MCF 10A (cell line): ENCODE data around the gene BICRAL. TPM values are rescaled to one million over a fixed set of nuclear protein-coding genes. Genes with fewer than 3 reads are reported as not detected.

ENCODE experiments used
- BruUV-seq: library from RNA; stranded (reverse); fragments of 400-500 nt; replicated peaks from 2 replicates; lab custom pipeline; 2021; lab: Mats Ljungman, UMichigan
- CTCF ChIA-PET: fragments of 300-600 bp; sonication (Branson Sonifier 250); formaldehyde crosslinking; extraction: SDS; loops from one replicate; lab custom pipeline; 2021; ENCODE audit warnings: antibody characterized with exemption, inconsistent platforms; lab: Yijun Ruan, JAX
- POLR2A ChIA-PET: fragments of 300-600, 350-650 bp; sonication (Branson Sonifier 250); formaldehyde crosslinking; extraction: SDS; loops from one replicate; lab custom pipeline; 2020; ENCODE audit warnings: antibody characterized with exemption, inconsistent platforms; lab: Yijun Ruan, JAX
- DNase-seq: peaks from one replicate; pipeline ENCODE4 v3.0.0-alpha.2; 2018; ENCODE audit not compliant: unreplicated experiment
- H3K27ac Mint-ChIP-seq: one replicate; pipeline ENCODE4 v1.8.0; 2022; ENCODE audit warnings: mild to moderate bottlenecking, low read depth, mixed read lengths; ENCODE audit not compliant: unreplicated experiment
- H3K27me3 Mint-ChIP-seq: one replicate; pipeline ENCODE4 v1.8.0; 2022; ENCODE audit warnings: mixed read lengths; ENCODE audit not compliant: insufficient read depth, unreplicated experiment
- H3K36me3 Mint-ChIP-seq: one replicate; pipeline ENCODE4 v1.8.0; 2022; ENCODE audit warnings: mild to moderate bottlenecking, moderate library complexity, mixed read lengths; ENCODE audit not compliant: insufficient read depth, unreplicated experiment
- H3K4me1 Mint-ChIP-seq: one replicate; pipeline ENCODE4 v1.8.0; 2022; ENCODE audit warnings: mixed read lengths; ENCODE audit not compliant: insufficient read depth, unreplicated experiment
- H3K4me3 Mint-ChIP-seq: one replicate; pipeline ENCODE4 v1.8.0; 2022; ENCODE audit warnings: mild to moderate bottlenecking, moderate library complexity, mixed read lengths; ENCODE audit not compliant: unreplicated experiment
- H3K9me3 Mint-ChIP-seq: one replicate; pipeline ENCODE4 v1.8.0; 2022; ENCODE audit warnings: mixed read lengths; ENCODE audit not compliant: unreplicated experiment
- CTCF ChIP-seq: fragments of 200-600 bp; IDR thresholded peaks from one replicate; pipeline ENCODE4 v1.8.0; 2022; ENCODE audit warnings: antibody characterized with exemption, mild to moderate bottlenecking; ENCODE audit not compliant: unreplicated experiment
- intact Hi-C: fragments of 100-400 bp; cut with micrococcal nuclease; formaldehyde crosslinking; loops from 2 replicates; pipeline ENCODE4 v1.14.1; 2022
- total RNA-seq: library from RNA; stranded (reverse); gene quantifications from 2 replicates; pipeline ENCODE4 v1.2.3, GENCODE V29; 2022

Gene BICRAL
- total RNA-seq, 1 experiment from 2014 or later = 9.8 TPM

GRCh38 chr6:42916288-42916687 lies 134.4 kb downstream of the BICRAL start:
- no peaks in the 10 kb centered on the region for H3K9me3 Mint-ChIP-seq
- BruUV-seq = no TSS peak
- DNase-seq = no peak
- no peaks in the 10 kb centered on the region for H3K27me3 Mint-ChIP-seq
- H3K36me3 Mint-ChIP-seq = no peaks in the 10 kb centered on the region
- no peak for TF ChIP-seq CTCF
- intact Hi-C loops = no loop called here
- H3K4me1 Mint-ChIP-seq = no peaks in the 10 kb centered on the region
- H3K27ac Mint-ChIP-seq = no peak overlapping the region
- POLR2A ChIA-PET = no interaction called here
- CTCF ChIA-PET = interaction anchor here (1.5 kb wide), 1 partner anchor 15 kb away, joined by 8 read pairs; no protein-coding TSS in a partner anchor
- H3K4me3 Mint-ChIP-seq = no peak overlapping the region

Other genes with a start within 250 kb of the BICRAL start
- 20.1 and 23.2 TPM in 2 replicates for gene UBR2, start 218.0 kb upstream of the BICRAL start, total RNA-seq
- gene PRPH2, start 59.5 kb upstream of the BICRAL start, total RNA-seq = not detected in 2 replicates
- 13.7 and 19.4 TPM in 2 replicates for gene TBCC, start 35.9 kb upstream of the BICRAL start, total RNA-seq
- 121 and 123 TPM in 2 replicates for gene RPL7L1, start 97.6 kb downstream of the BICRAL start, total RNA-seq
- gene PTCRA, start 134.0 kb downstream of the BICRAL start, total RNA-seq = not detected in 2 replicates
- 21.9 and 22.5 TPM in 2 replicates for gene CNPY3, start 147.4 kb downstream of the BICRAL start, total RNA-seq
- gene GNMT, start 178.7 kb downstream of the BICRAL start, total RNA-seq = 0.30 TPM in 1 of 2 replicates, not detected in the other
- 25.8 and 34.0 TPM in 2 replicates for gene PEX6, start 197.1 kb downstream of the BICRAL start, total RNA-seq
- gene PPP2R5D, start 202.5 kb downstream of the BICRAL start, total RNA-seq = 16.5 and 17.9 TPM in 2 replicates
- gene MEA1, start 231.9 kb downstream of the BICRAL start, total RNA-seq = 71.8 and 79.9 TPM in 2 replicates
- 35.6 and 39.2 TPM in 2 replicates for gene KLHDC3, start 232.2 kb downstream of the BICRAL start, total RNA-seq
- gene RRP36, start 239.6 kb downstream of the BICRAL start, total RNA-seq = 72.8 and 80.4 TPM in 2 replicates